Lung (tissue), 12 donors: ENCODE results near the gene POLE. TPM values are rescaled to one million over a fixed set of nuclear protein-coding genes. Genes with fewer than 3 reads are reported as not detected.

ENCODE experiments used
- ATAC-seq: fragments of 200-7000 bp; cut with Tn5 transposase; one replicate; pipeline ENCODE4 v1.9.1; 2020; ENCODE audit warnings: moderate number of reproducible peaks; ENCODE audit not compliant: insufficient read depth, low FRiP score
- DNase-seq, 3 donors: peaks; one replicate each; pipeline ENCODE4 v3.0.0-alpha.2; 2013 to 2017
- H3K27ac ChIP-seq, 2 donors: one replicate each; pipeline ENCODE4 v1.5.1; 2013; ENCODE audit warnings: mild to moderate bottlenecking in 2 of 2, moderate library complexity in 2 of 2, control low read depth in 1 of 2, inconsistent platforms in 1 of 2, low read depth in 1 of 2, low read length in 1 of 2
- H3K27me3 ChIP-seq, 3 donors: one replicate each; pipeline ENCODE4 v1.5.1; 2013; ENCODE audit warnings: low read length in 2 of 3; ENCODE audit not compliant: control insufficient read depth in 3 of 3, insufficient read depth in 3 of 3
- H3K36me3 ChIP-seq, 4 donors: one replicate each; pipeline ENCODE4 v1.5.1; 2013; ENCODE audit warnings: low read length in 4 of 4, mild to moderate bottlenecking in 1 of 4, moderate library complexity in 1 of 4; ENCODE audit not compliant: control insufficient read depth in 4 of 4, insufficient read depth in 4 of 4
- H3K4me1 ChIP-seq, 5 donors: one replicate each; pipeline ENCODE4 v1.5.1; 2013; ENCODE audit warnings: low read length in 5 of 5, mild to moderate bottlenecking in 2 of 5, moderate library complexity in 1 of 5; ENCODE audit not compliant: control insufficient read depth in 5 of 5, insufficient read depth in 5 of 5
- H3K4me3 ChIP-seq: one replicate; pipeline ENCODE4 v1.5.1; 2013; ENCODE audit warnings: mild to moderate bottlenecking, control low read depth, moderate library complexity
- H3K9ac ChIP-seq, 2 donors: one replicate each; pipeline ENCODE4 v1.5.1; 2013; ENCODE audit warnings: low read length in 2 of 2, control low read depth in 1 of 2; ENCODE audit not compliant: insufficient read depth in 1 of 2
- H3K9me3 ChIP-seq, 4 donors: one replicate each; pipeline ENCODE4 v1.5.1; 2013; ENCODE audit warnings: low read length in 3 of 4, mild to moderate bottlenecking in 1 of 4, moderate library complexity in 1 of 4; ENCODE audit not compliant: control insufficient read depth in 4 of 4, insufficient read depth in 3 of 4
- WGBS, 2 donors: extraction: QIAGEN DNeasy Blood & Tissue Kit; methylation state at CpG; one replicate each; pipeline ENCODE4 v1.1.7; 2013; 5-methylcytosine and 5-hydroxymethylcytosine counted together
- polyA plus RNA-seq, 2 donors: library from polyadenylated mRNA; stranded (reverse); fragments of 200-250 nt; gene quantifications; one replicate each; pipeline ENCODE4 v1.2.1, GENCODE V29; 2013
- total RNA-seq, 2 donors: library from RNA; depleted of rRNA in 1 of 2; stranded (reverse); fragments of >200 nt in 1 of 2; gene quantifications; one replicate each; pipeline ENCODE4 v1.2.1, GENCODE V29; 2014 to 2021
- TF ChIP-seq, protein P1 (sequence below): IDR thresholded peaks from 2 replicates; pipeline ENCODE4 v1.5.1; 2012; ENCODE audit warnings: mild to moderate bottlenecking; ENCODE audit errors: control extremely low read depth, extremely low read depth
- donor health status: control.
- donor health status: control.
- donor health status: Bipolar disorder and iron deficiency.
- donor health status: healthy.
- donor health status: DM: yes; HTN: yes; CAD: no.

The POLE gene
- total and polyA plus RNA-seq, 4 donors: 9.3 to 49.9 (median 25.3) TPM

DNA sequence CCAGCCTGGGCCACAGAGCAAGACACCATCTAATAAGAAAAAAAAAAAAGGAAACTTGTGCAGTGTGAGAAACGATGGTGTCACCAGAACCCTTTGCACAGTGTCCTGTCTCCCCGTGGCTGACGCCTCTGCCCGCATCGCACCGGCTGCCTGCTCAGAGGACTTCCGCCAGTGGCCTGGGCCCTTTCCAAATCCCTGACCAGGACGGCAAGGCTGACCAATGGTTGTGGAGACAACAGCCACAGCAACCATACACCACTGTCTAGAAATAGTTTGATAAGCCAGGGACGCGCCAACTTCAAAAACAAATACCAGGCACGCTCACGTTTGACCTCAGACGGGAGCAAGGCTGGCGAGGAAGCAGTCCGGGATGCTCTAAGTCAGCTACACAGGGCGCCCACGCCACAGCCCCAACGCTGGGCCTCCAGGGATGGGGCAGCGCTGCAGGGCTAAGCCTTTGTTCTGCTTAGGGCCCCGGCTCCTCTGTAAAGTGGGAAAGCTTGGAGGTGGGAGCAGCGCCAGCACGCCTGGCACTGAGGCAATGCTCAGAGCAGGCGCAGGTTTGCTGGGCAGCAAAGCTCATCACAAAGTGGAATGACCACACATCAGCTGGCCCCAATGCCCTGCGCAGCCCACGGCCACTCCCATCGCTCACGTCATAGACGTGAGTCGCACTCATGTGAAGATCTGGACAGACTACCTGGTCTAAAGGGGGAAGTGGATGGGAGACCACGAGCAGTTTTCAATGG lies 36.0 kb upstream of the POLE start:
- H3K27me3 ChIP-seq: no peaks in the 10 kb centered on the region
- no peaks in the 10 kb centered on the region for H3K9me3 ChIP-seq
- no peaks in the 10 kb centered on the region for H3K4me1 ChIP-seq
- WGBS, 2 donors: 91 to 92% methylated on average over 30 of the region's 30 CpGs
- TF ChIP-seq, protein P1, sequence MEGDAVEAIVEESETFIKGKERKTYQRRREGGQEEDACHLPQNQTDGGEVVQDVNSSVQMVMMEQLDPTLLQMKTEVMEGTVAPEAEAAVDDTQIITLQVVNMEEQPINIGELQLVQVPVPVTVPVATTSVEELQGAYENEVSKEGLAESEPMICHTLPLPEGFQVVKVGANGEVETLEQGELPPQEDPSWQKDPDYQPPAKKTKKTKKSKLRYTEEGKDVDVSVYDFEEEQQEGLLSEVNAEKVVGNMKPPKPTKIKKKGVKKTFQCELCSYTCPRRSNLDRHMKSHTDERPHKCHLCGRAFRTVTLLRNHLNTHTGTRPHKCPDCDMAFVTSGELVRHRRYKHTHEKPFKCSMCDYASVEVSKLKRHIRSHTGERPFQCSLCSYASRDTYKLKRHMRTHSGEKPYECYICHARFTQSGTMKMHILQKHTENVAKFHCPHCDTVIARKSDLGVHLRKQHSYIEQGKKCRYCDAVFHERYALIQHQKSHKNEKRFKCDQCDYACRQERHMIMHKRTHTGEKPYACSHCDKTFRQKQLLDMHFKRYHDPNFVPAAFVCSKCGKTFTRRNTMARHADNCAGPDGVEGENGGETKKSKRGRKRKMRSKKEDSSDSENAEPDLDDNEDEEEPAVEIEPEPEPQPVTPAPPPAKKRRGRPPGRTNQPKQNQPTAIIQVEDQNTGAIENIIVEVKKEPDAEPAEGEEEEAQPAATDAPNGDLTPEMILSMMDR: no peak
- H3K36me3 ChIP-seq: peaks cover 14 to 69% (median 29%) of the 10 kb centered on the region in 4 donors
- ATAC-seq (no peak), DNase-seq (no peak)
- no peak overlapping the region for H3K4me3 ChIP-seq
- H3K27ac ChIP-seq: no peak overlapping the region
- no peak overlapping the region for H3K9ac ChIP-seq

- 96% methylated on average over 25 of the region's 25 CpGs for WGBS, 2 donors
- DNase-seq: no peak
- no peak for ATAC-seq
- Histone ChIP-seq H3K9ac (no peak overlapping the region), H3K9me3 (no peaks in the 10 kb centered on the region), H3K27ac (no peak overlapping the region), H3K27me3 (no peaks in the 10 kb centered on the region), H3K36me3 (peaks cover 4 to 71% (median 23%) of the 10 kb centered on the region in 4 donors), H3K4me1 (no peaks in the 10 kb centered on the region), H3K4me3 (no peak overlapping the region)
- TF ChIP-seq, protein P1: no peak
Observed at GRCh38 chr12:132720606-132721345, 33.6 kb upstream of the POLE start.

- Histone ChIP-seq H3K27ac (no peak overlapping the region), H3K9me3 (no peaks in the 10 kb centered on the region), H3K9ac (no peak overlapping the region), H3K4me1 (no peaks in the 10 kb centered on the region), H3K4me3 (no peak overlapping the region), H3K27me3 (no peaks in the 10 kb centered on the region), H3K36me3 (peaks cover 5 to 69% (median 22%) of the 10 kb centered on the region in 4 donors)
- ATAC-seq: no peak
- no peak for DNase-seq
- 94% methylated on average over 12 of the region's 12 CpGs for WGBS, 2 donors
- TF ChIP-seq, protein P1: no peak
Observed at GRCh38 chr12:132719954-132720324, 32.8 kb upstream of the POLE start.
